ENCODE results near the gene ARID5B. TPM values are rescaled to one million over a fixed set of nuclear protein-coding genes. Genes with fewer than 3 reads are reported as not detected.

Gene ARID5B
- total RNA-seq, 1 experiment from 2014 or later = 0.04 TPM

DNA sequence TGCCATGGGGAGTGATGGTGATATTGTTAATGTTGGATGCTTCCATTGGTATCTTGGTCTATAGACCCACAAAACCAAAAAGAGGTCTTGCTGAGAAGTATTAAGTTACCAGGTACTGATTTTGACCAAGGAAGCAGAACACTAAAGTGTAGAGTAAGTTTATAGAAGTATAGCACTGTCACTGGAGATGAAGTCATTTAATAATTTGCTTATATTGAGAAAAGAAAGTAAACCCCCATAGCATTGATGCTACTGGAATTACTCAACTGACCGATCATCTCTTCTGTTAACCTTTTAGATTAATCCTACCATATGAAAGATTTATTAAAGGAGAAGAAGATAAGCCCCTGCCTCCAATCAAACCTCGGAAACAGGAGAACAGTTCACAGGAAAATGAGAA lies 183.9 kb downstream of the ARID5B start:
- Histone ChIP-seq H3K9ac (ENCODE audit: extremely low read depth, insufficient read length, low read length) (no peak overlapping the region), H2AK5ac (ENCODE audit: insufficient read length, low read length) (no peak overlapping the region), H2BK20ac (ENCODE audit: low read depth, low read length, poor library complexity, severe bottlenecking) (no peak overlapping the region), H4K91ac (ENCODE audit: insufficient read length, low read depth, low read length) (no peak overlapping the region), H3K79me2 (ENCODE audit: insufficient read depth, low read length) (no peaks in the 10 kb centered on the region), H2BK15ac (ENCODE audit: low read depth, low read length) (no peak overlapping the region), H3K79me1 (ENCODE audit: insufficient read depth, low read depth, low read length, poor library complexity, severe bottlenecking) (no peaks in the 10 kb centered on the region), H2BK120ac (ENCODE audit: low read depth, low read length, poor library complexity, severe bottlenecking) (no peak overlapping the region), H3K27ac (ENCODE audit: insufficient read length, low read depth, low read length) (no peak overlapping the region), H3K4me2 (ENCODE audit: insufficient read depth, insufficient read length, low read length) (no peak overlapping the region), H3K18ac (ENCODE audit: insufficient read length, low read depth, low read length) (no peak overlapping the region), H3T11ph (ENCODE audit: low read length) (no peak overlapping the region), H4K8ac (replicated peaks; ENCODE audit: insufficient read length, low read depth, low read length) (no peak overlapping the region), H2AFZ (ENCODE audit: low read length) (no peak overlapping the region), H3K4me1 (ENCODE audit: insufficient read depth, low read length) (no peaks in the 10 kb centered on the region), H3K23ac (ENCODE audit: insufficient read length, low read depth, low read length) (no peak overlapping the region), H4K20me1 (ENCODE audit: control insufficient read depth, insufficient read depth, insufficient read length) (no peaks in the 10 kb centered on the region), H3K56ac (ENCODE audit: insufficient read length, low read depth, low read length) (no peak overlapping the region), H3K4ac (ENCODE audit: low read depth, low read length) (no peak overlapping the region), H4K5ac (ENCODE audit: insufficient read length, low read depth, low read length) (no peak overlapping the region), H3K23me2 (ENCODE audit: insufficient read length, low read depth, low read length, poor library complexity, severe bottlenecking) (no peaks in the 10 kb centered on the region), H2BK5ac (ENCODE audit: insufficient read length, low read length) (no peak overlapping the region), H3K27me3 (ENCODE audit: insufficient read depth, low read length) (no peaks in the 10 kb centered on the region), H3K14ac (ENCODE audit: insufficient read depth, low read length) (no peak overlapping the region), H3K9me3 (ENCODE audit: control insufficient read depth, low read depth, low read length) (no peaks in the 10 kb centered on the region), H2BK12ac (ENCODE audit: insufficient read length, low read depth, low read length) (no peak overlapping the region)
- no peak overlapping the region for H3K4me3 Mint-ChIP-seq
- DNase-seq = no peak
- TF ChIP-seq, protein P1, sequence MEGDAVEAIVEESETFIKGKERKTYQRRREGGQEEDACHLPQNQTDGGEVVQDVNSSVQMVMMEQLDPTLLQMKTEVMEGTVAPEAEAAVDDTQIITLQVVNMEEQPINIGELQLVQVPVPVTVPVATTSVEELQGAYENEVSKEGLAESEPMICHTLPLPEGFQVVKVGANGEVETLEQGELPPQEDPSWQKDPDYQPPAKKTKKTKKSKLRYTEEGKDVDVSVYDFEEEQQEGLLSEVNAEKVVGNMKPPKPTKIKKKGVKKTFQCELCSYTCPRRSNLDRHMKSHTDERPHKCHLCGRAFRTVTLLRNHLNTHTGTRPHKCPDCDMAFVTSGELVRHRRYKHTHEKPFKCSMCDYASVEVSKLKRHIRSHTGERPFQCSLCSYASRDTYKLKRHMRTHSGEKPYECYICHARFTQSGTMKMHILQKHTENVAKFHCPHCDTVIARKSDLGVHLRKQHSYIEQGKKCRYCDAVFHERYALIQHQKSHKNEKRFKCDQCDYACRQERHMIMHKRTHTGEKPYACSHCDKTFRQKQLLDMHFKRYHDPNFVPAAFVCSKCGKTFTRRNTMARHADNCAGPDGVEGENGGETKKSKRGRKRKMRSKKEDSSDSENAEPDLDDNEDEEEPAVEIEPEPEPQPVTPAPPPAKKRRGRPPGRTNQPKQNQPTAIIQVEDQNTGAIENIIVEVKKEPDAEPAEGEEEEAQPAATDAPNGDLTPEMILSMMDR (conservative IDR thresholded peaks at IDR 0.05) = no peak
- no peak overlapping the region for H3K27ac Mint-ChIP-seq
- H3K27me3 Mint-ChIP-seq (ENCODE audit: low read depth) = no peaks in the 10 kb centered on the region
- no CpG with 5 or more reads among the region's 2 CpGs for WGBS (ENCODE audit: extremely low coverage, insufficient read length, low lambda C conversion rate)
- H3K4me1 Mint-ChIP-seq = no peaks in the 10 kb centered on the region
- no peaks in the 10 kb centered on the region for H3K36me3 Mint-ChIP-seq (ENCODE audit: insufficient read depth in 1 of 3, low read depth in 3 of 3)
- no peaks in the 10 kb centered on the region for H3K9me3 Mint-ChIP-seq
